Caco-2 (cell line): ENCODE results near the gene BIK. TPM values are rescaled to one million over a fixed set of nuclear protein-coding genes. Genes with fewer than 3 reads are reported as not detected.
"Not testable (repeated sequence)": the region's sequence is repeated elsewhere in the genome, so short reads cannot be mapped to it uniquely, and the experiment has no call there.

ENCODE experiments used
- BruUV-seq: library from RNA; stranded (reverse); fragments of 400-500 nt; replicated peaks from 2 replicates; lab custom pipeline; 2021; lab: Mats Ljungman, UMichigan
- CTCF ChIA-PET: fragments of 300-600 bp; sonication (Branson Sonifier 250); formaldehyde crosslinking; loops from one replicate; lab custom pipeline; 2022; ENCODE audit warnings: antibody characterized with exemption; lab: Charles Lee
- POLR2A ChIA-PET: fragments of 300-600 bp; sonication (Branson Sonifier 250); formaldehyde crosslinking; loops from one replicate; lab custom pipeline; 2022; ENCODE audit warnings: antibody characterized with exemption; lab: Charles Lee
- DNase-seq, 2 experiments: peaks; one replicate each; pipeline versions ENCODE4 v3.0.0 to v3.0.0-alpha.2; 2020 to 2022
- H3K27me3 ChIP-seq: replicated peaks from 2 replicates; pipeline ENCODE4 v1.6.0; 2011; ENCODE audit warnings: low read length; ENCODE audit not compliant: control insufficient read depth, insufficient read depth
- H3K36me3 ChIP-seq: 2 replicates; pipeline ENCODE4 v1.5.1; 2011; ENCODE audit warnings: low read length; ENCODE audit not compliant: control insufficient read depth, insufficient read depth
- H3K4me1 ChIP-seq: fragments of 250-450 bp; sonication (Bioruptor Pico); 2 replicates; pipeline ENCODE4 v1.5.1; 2020; ENCODE audit warnings: mild to moderate bottlenecking
- H3K4me3 ChIP-seq: 2 replicates; pipeline ENCODE4 v1.5.1; 2011; ENCODE audit warnings: low read depth, mild to moderate bottlenecking, control low read depth, low read length
- H3K9me3 ChIP-seq: fragments of 250-450 bp; sonication (Bioruptor Pico); 2 replicates; pipeline ENCODE4 v1.5.1; 2020; ENCODE audit warnings: mild to moderate bottlenecking, moderate library complexity
- H3K27ac Mint-ChIP-seq: one replicate; pipeline ENCODE4 v1.8.0; 2022; ENCODE audit warnings: mixed read lengths; ENCODE audit not compliant: unreplicated experiment
- H3K27me3 Mint-ChIP-seq: one replicate; pipeline ENCODE4 v1.8.0; 2022; ENCODE audit warnings: mixed read lengths; ENCODE audit not compliant: insufficient read depth, unreplicated experiment
- H3K36me3 Mint-ChIP-seq: one replicate; pipeline ENCODE4 v1.8.0; 2022; ENCODE audit warnings: mild to moderate bottlenecking, mixed read lengths; ENCODE audit not compliant: insufficient read depth, unreplicated experiment
- H3K4me1 Mint-ChIP-seq: one replicate; pipeline ENCODE4 v1.8.0; 2022; ENCODE audit warnings: low read depth, mixed read lengths; ENCODE audit not compliant: unreplicated experiment
- H3K4me3 Mint-ChIP-seq: one replicate; pipeline ENCODE4 v1.8.0; 2022; ENCODE audit warnings: mild to moderate bottlenecking, moderate library complexity, mixed read lengths; ENCODE audit not compliant: unreplicated experiment
- H3K9me3 Mint-ChIP-seq: one replicate; pipeline ENCODE4 v1.8.0; 2022; ENCODE audit warnings: mixed read lengths; ENCODE audit not compliant: unreplicated experiment
- intact Hi-C: fragments of 100-400 bp; cut with micrococcal nuclease; formaldehyde crosslinking; loops from one replicate; pipeline ENCODE4 v1.10.0; 2022; ENCODE audit not compliant: unreplicated experiment
- total RNA-seq: library from RNA; stranded (reverse); gene quantifications from 2 replicates; pipeline ENCODE4 v1.2.3, GENCODE V29; 2022
- TF ChIP-seq, protein P1 (sequence below), 2 experiments: fragments of 200-600 bp in 1 of 2; IDR thresholded peaks; 1 replicate in 1 of 2; 2 replicates in 1 of 2; pipeline versions ENCODE4 v1.5.1 to v1.8.0; 2011 to 2022; ENCODE audit warnings: antibody characterized with exemption in 1 of 2, control low read depth in 1 of 2, inconsistent platforms in 1 of 2, low read depth in 1 of 2, low read length in 1 of 2, mild to moderate bottlenecking in 1 of 2, moderate library complexity in 1 of 2; ENCODE audit not compliant: insufficient read depth in 1 of 2, severe bottlenecking in 1 of 2, unreplicated experiment in 1 of 2

Gene BIK
- total RNA-seq, 1 experiment from 2014 or later, result 13.3 TPM

DNA sequence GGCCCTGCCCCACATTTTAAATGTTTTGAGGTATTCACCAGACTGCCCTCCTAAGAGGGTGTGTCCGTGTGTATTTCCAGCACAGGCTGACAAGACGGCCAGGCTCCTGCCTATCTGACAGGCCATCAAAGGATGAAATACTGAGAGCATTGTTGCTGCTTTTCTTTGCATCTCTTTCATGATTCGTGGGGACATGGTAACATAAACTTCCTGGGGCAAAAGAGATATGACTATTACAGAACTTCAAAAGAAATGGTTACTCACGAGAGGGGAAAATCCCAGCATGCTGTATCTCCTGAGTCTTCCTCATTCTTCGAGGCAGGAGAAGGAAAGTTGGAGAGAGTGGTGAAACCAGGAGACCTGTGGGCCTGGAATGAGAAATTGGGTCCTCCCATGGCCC is 10.3 kb upstream of the BIK start:
- H3K4me1 ChIP-seq, result peaks cover 49% of the 10 kb centered on the region
- peak; percentile 56 to 73 for DNase-seq
- H3K9me3 ChIP-seq, result peaks cover 12% of the 10 kb centered on the region
- H3K27me3 ChIP-seq, result no peaks in the 10 kb centered on the region
- no peak overlapping the region for H3K4me3 Mint-ChIP-seq
- no peaks in the 10 kb centered on the region for H3K27me3 Mint-ChIP-seq
- H3K36me3 Mint-ChIP-seq, result peaks cover 20% of the 10 kb centered on the region
- ChIA-PET CTCF (no interaction called here), POLR2A (no interaction called here)
- intact Hi-C loops, result no loop called here
- peaks cover 17% of the 10 kb centered on the region for H3K9me3 Mint-ChIP-seq
- H3K27ac Mint-ChIP-seq, result peak overlapping the region; percentile 67
- peaks cover 22% of the 10 kb centered on the region for H3K4me1 Mint-ChIP-seq
- BruUV-seq, result no TSS peak
- no peak overlapping the region for H3K4me3 ChIP-seq
- TF ChIP-seq, protein P1, sequence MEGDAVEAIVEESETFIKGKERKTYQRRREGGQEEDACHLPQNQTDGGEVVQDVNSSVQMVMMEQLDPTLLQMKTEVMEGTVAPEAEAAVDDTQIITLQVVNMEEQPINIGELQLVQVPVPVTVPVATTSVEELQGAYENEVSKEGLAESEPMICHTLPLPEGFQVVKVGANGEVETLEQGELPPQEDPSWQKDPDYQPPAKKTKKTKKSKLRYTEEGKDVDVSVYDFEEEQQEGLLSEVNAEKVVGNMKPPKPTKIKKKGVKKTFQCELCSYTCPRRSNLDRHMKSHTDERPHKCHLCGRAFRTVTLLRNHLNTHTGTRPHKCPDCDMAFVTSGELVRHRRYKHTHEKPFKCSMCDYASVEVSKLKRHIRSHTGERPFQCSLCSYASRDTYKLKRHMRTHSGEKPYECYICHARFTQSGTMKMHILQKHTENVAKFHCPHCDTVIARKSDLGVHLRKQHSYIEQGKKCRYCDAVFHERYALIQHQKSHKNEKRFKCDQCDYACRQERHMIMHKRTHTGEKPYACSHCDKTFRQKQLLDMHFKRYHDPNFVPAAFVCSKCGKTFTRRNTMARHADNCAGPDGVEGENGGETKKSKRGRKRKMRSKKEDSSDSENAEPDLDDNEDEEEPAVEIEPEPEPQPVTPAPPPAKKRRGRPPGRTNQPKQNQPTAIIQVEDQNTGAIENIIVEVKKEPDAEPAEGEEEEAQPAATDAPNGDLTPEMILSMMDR (IDR thresholded peaks at IDR 0.05; ENCODE audit: insufficient read depth in 1 of 2, low read depth in 1 of 2, low read length in 1 of 2, severe bottlenecking in 1 of 2, unreplicated experiment in 1 of 2), result no peak
- H3K36me3 ChIP-seq, result no peaks in the 10 kb centered on the region

DNA sequence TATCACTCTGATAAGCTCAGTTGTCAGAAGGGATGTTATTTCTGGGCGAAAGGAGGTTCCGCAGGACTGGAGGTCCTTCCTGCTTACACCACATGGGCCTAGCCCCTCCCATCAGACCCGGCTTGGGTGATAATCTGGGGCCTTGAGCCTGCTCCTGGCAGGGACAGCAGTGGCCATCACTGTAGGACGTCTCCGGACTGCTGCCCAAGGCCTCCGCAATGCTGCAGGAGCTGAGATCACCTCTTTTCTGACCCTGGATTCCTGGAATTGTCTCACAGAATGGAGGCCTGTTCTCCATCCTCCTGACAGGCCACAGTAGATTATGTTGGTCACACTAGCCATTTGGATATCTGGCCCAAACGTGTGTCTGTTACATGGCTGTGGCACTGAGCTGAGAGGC is 9.2 kb upstream of the BIK start:
- peaks cover 6% of the 10 kb centered on the region for H3K9me3 Mint-ChIP-seq
- H3K36me3 Mint-ChIP-seq, result peaks cover 14% of the 10 kb centered on the region
- H3K4me3 Mint-ChIP-seq, result no peak overlapping the region
- CTCF ChIA-PET, result no interaction called here
- Histone ChIP-seq H3K9me3 (peaks cover 11% of the 10 kb centered on the region), H3K4me3 (no peak overlapping the region), H3K4me1 (peaks cover 52% of the 10 kb centered on the region), H3K36me3 (no peaks in the 10 kb centered on the region), H3K27me3 (no peaks in the 10 kb centered on the region)
- POLR2A ChIA-PET, result interaction anchor here (0.6 kb wide), 2 partner anchors 16 to 252 kb away, joined by 3 read pairs; no protein-coding TSS in a partner anchor
- H3K27ac Mint-ChIP-seq, result no peak overlapping the region
- no peak for DNase-seq
- intact Hi-C loops, result no loop called here
- peaks cover 26% of the 10 kb centered on the region for H3K4me1 Mint-ChIP-seq
- H3K27me3 Mint-ChIP-seq, result no peaks in the 10 kb centered on the region
- no TSS peak for BruUV-seq
- TF ChIP-seq, protein P1 (IDR thresholded peaks at IDR 0.05; ENCODE audit: insufficient read depth in 1 of 2, low read depth in 1 of 2, low read length in 1 of 2, severe bottlenecking in 1 of 2, unreplicated experiment in 1 of 2), result no peak

DNA sequence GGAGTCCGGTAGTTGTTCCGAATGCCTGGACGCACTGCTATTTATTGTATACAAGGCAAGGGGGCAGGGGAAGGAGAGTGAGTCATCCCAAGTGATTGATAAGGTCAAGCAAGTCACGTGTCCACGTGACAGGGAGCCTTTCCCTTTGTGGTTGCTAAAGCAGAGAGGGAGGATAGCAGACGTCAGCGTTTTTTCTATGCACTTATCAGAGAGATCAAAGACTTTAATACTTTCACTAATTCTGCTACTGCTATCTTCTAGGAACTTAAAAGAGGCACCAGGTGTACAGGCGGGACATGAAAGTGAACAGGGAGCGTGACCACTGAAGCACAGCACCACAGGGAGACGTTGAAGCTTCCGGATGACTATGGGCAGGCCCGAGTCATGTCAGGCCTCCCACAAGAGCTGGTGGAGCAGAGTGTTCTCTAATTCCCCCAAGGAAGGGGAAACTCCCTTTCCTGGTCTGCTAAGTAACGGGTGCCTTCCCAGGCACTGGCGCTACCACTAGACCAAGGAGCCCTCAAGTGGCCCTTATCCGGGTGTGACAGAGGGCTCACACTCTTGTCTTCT is 6.4 kb upstream of the BIK start:
- H3K36me3 ChIP-seq, H3K27me3 ChIP-seq, H3K27me3 Mint-ChIP-seq, BruUV-seq, POLR2A ChIA-PET, H3K9me3 ChIP-seq, H3K9me3 Mint-ChIP-seq, H3K4me3 ChIP-seq: not testable (repeated sequence)
- intact Hi-C loops, result loop anchor here (1.0 to 2.0 kb wide), 2 partner anchors 15 to 109 kb away; partner anchors contain the start of gene TTLL1
- DNase-seq, result peak; percentile 90 to 94
- Mint-ChIP-seq H3K27ac (peak overlapping the region; percentile 92), H3K36me3 (peaks cover 14% of the 10 kb centered on the region), H3K4me1 (peaks cover 31% of the 10 kb centered on the region), H3K4me3 (peak overlapping the region; percentile 73)
- H3K4me1 ChIP-seq, result peaks cover 40% of the 10 kb centered on the region
- CTCF ChIA-PET, result interaction anchor here (0.6 to 0.8 kb wide), 2 partner anchors 49 to 125 kb away, joined by 3 to 5 read pairs; no protein-coding TSS in a partner anchor

DNA sequence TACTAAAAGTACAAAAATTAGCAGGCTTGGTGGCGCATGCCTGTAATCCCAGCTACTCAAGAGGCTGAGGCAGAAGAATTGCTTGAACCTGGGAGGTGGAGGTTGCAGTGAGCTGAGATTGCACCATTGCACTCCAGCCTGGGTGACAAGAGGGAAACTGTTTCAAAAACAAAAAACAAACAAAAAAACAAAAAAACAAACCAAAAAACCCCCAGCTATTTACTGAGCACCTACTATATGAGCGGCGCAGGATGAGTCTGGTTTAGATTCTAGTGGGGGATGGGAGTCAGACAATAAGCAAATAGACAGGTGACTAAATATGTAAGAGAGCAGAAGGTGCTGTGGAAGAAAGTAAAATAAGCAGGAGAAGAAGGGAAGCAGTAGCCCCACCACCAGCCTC is 5.6 kb upstream of the BIK start:
- BruUV-seq, H3K9me3 ChIP-seq, H3K9me3 Mint-ChIP-seq, H3K27me3 ChIP-seq, H3K27me3 Mint-ChIP-seq, H3K36me3 ChIP-seq, H3K4me3 Mint-ChIP-seq, H3K4me3 ChIP-seq, POLR2A ChIA-PET, DNase-seq: not testable (repeated sequence)
- CTCF ChIA-PET, result interaction anchor here (0.8 kb wide), 1 partner anchor 124 kb away, joined by 3 read pairs; no protein-coding TSS in a partner anchor
- intact Hi-C loops, result loop anchor here (1.0 to 2.0 kb wide), 2 partner anchors 16 to 110 kb away; partner anchors contain the start of gene TTLL1
- H3K4me1 Mint-ChIP-seq, result peaks cover 31% of the 10 kb centered on the region
- peak overlapping the region; percentile 92 for H3K27ac Mint-ChIP-seq
- peaks cover 14% of the 10 kb centered on the region for H3K36me3 Mint-ChIP-seq
- H3K4me1 ChIP-seq, result peaks cover 40% of the 10 kb centered on the region
